RPMI8226 (cell line): ENCODE results near the gene STPG4.

Source experiments
- DNase-seq: peaks from one replicate; pipeline ENCODE4 v3.0.0-alpha.2; 2015

The STPG4 gene

GRCh38 chr2:47069628-47070154 is 85.4 kb downstream of the STPG4 start:
- DNase-seq, result no peak

- no peak for DNase-seq
Measured at GRCh38 chr2:47068981-47069627, 86.0 kb downstream of the STPG4 start.

- no peak for DNase-seq
Measured at GRCh38 chr2:47067788-47068407, 87.2 kb downstream of the STPG4 start.

GRCh38 chr2:47065771-47066380 is 89.2 kb downstream of the STPG4 start:
- no peak for DNase-seq

GRCh38 chr2:47065343-47065742 is 89.8 kb downstream of the STPG4 start:
- no peak for DNase-seq

- no peak for DNase-seq
Measured at GRCh38 chr2:47064106-47064505, 91.0 kb downstream of the STPG4 start.

- no peak for DNase-seq
Measured at GRCh38 chr2:47063538-47063930, 91.6 kb downstream of the STPG4 start.

- no peak for DNase-seq
Measured at GRCh38 chr2:47062681-47063537, 92.2 kb downstream of the STPG4 start.

GRCh38 chr2:47061944-47062678 is 93.0 kb downstream of the STPG4 start:
- DNase-seq, result no peak

- DNase-seq, result no peak
Measured at GRCh38 chr2:47060652-47061170, 94.4 kb downstream of the STPG4 start.

GRCh38 chr2:47058003-47058931 is 96.8 kb downstream of the STPG4 start:
- DNase-seq, result no peak

GRCh38 chr2:47057687-47058002 is 97.5 kb downstream of the STPG4 start:
- no peak for DNase-seq

GRCh38 chr2:47056868-47057686 is 98.0 kb downstream of the STPG4 start:
- DNase-seq, result no peak

- no peak for DNase-seq
Measured at GRCh38 chr2:47056374-47056773, 98.7 kb downstream of the STPG4 start.

- DNase-seq, result no peak
Measured at GRCh38 chr2:47054868-47055267, 100.2 kb downstream of the STPG4 start.

- no peak for DNase-seq
Measured at GRCh38 chr2:47054036-47054555, 101.0 kb downstream of the STPG4 start.

GRCh38 chr2:47052847-47053246 is 102.3 kb downstream of the STPG4 start:
- DNase-seq, result no peak

GRCh38 chr2:47051562-47051961 is 103.5 kb downstream of the STPG4 start:
- no peak for DNase-seq

GRCh38 chr2:47050762-47051161 is 104.3 kb downstream of the STPG4 start:
- DNase-seq, result no peak
